GM12892 (cell line): ENCODE data around the gene ITGA7.
A peak's percentile ranks its signal among the peaks of the same experiment; 100 is the strongest.

Experiments used
- DNase-seq: peaks from one replicate; pipeline ENCODE4 v3.0.0; 2011; ENCODE audit not compliant: insufficient read length
- FAIRE-seq: peaks from 2 replicates; lab custom pipeline; 2011; peaks lifted over from hg19 to GRCh38; lab: Jason Lieb, UNC
- POLR2A ChIP-seq: IDR thresholded peaks from 2 replicates; pipeline ENCODE4 v1.6.1; 2011; ENCODE audit warnings: low read depth, low read length, control low read depth
- POLR2AphosphoS5 ChIP-seq: IDR thresholded peaks from 2 replicates; pipeline ENCODE4 v1.6.1; 2011; ENCODE audit warnings: low read depth, low read length, control low read depth
- TAF1 ChIP-seq: IDR thresholded peaks from 2 replicates; pipeline ENCODE4 v1.6.1; 2011; ENCODE audit warnings: low read depth, mild to moderate bottlenecking, control low read depth, low read length, borderline replicate concordance

Gene ITGA7

DNA sequence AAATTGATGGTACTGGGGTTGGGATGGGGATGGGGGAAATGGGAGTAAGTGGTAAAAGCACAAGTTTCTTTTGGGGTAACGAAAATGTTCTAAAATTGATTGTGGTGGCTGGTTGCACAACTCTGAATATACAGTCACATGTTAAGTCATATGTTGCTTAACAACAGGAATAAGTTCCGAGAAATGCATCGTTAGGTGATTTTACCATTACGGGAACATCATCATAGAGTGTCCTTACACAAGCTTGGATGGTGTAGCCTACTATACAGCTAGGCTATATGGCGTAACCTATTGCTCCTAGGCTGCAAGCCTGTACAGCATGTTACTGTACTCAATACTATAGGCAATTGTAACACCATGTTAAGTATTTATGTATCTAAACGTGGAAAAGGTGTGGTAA lies 31.0 kb downstream of the ITGA7 start:
- DNase-seq (no peak), FAIRE-seq (no peak)
- no peak for TF ChIP-seq TAF1
- TF ChIP-seq POLR2A: no peak
- no peak for TF ChIP-seq POLR2AphosphoS5

DNA sequence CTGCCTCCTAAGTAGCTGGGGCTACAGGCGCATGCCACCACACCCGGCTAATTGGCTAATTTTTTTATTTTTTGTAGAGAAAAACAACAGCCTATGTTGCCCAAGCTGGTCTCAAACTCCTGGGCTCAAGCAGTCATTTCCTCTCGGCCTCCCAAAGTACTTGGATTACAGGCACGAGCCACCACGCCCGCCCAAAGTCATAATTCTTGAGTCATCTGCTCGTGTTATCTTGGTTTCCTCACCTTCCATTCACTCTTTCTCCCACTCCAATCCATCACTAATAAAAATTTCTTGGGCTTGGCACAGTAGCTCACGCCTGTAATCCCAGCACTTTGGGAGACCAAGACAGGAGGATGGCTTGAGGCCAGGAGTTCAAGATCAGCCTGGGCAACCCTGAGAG lies 32.0 kb downstream of the ITGA7 start:
- TF ChIP-seq TAF1: no peak
- TF ChIP-seq POLR2AphosphoS5: no peak
- TF ChIP-seq POLR2A: no peak
- no peak for DNase-seq
- no peak for FAIRE-seq

GRCh38 chr12:55673638-55674037 lies 34.1 kb downstream of the ITGA7 start:
- no peak for TF ChIP-seq POLR2A
- TF ChIP-seq POLR2AphosphoS5: no peak
- TF ChIP-seq TAF1: no peak
- no peak for DNase-seq
- peak; percentile 91 for FAIRE-seq

DNA sequence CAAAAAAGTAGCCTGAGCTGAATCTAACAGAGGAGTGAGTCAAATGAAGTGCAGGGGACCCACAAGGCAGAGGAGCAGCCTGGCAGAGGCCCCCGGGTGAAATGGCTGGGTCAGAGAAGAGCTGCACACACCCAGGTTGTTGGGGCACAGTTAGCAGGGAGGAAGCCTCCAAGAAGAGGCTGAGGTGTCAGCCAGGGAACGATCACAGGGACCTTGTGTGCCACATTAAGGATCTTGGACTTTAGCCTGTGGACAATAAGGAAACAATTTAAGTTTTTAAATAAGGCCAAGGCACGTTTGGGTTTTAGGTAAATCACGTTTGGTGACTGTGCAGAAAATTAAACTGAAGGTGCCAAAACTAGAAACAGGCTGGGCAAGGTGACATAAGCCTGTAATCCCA lies 36.0 kb downstream of the ITGA7 start:
- no peak for DNase-seq
- no peak for FAIRE-seq
- TF ChIP-seq POLR2AphosphoS5: no peak
- no peak for TF ChIP-seq POLR2A
- TF ChIP-seq TAF1: no peak

GRCh38 chr12:55670276-55670675 lies 37.4 kb downstream of the ITGA7 start:
- no peak for FAIRE-seq
- DNase-seq: no peak
- no peak for TF ChIP-seq POLR2A
- no peak for TF ChIP-seq TAF1
- TF ChIP-seq POLR2AphosphoS5: no peak

- FAIRE-seq: no peak
- TF ChIP-seq POLR2A: no peak
- no peak for TF ChIP-seq POLR2AphosphoS5
- no peak for TF ChIP-seq TAF1
- no peak for DNase-seq
These were observed 41.2 kb downstream of the ITGA7 start for GRCh38 chr12:55666508-55666907.

- TF ChIP-seq TAF1 (no peak), POLR2A (no peak), POLR2AphosphoS5 (no peak)
- FAIRE-seq: no peak
These were observed 42.9 kb downstream of the ITGA7 start for GRCh38 chr12:55664826-55665225.

DNA sequence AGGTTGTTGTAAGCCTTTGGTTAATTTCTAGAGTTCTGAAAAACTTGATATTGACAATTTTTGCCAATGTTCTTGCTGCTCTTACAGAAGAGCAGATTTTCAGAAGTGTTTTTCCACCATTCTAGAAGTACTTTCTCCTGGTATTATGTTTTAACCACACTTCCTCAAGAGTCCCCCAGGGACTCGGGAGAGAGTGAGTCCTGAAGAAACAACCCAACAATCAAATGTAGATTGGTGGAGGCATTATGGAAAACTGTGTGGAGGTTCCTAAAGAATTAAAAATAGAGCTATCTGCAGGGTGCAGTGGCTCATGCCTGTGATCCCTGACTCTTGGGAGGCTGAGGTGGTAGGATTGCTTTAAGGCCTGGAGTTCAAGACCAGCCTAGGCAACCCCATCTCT lies 44.3 kb downstream of the ITGA7 start:
- no peak for TF ChIP-seq TAF1
- TF ChIP-seq POLR2A: no peak
- TF ChIP-seq POLR2AphosphoS5: no peak
- DNase-seq: no peak
- FAIRE-seq: no peak

More at GRCh38 chr12:55664826-55665225, 42.9 kb downstream of the ITGA7 start:
- DNase-seq: no peak

- TF ChIP-seq TAF1 (no peak), POLR2A (no peak), POLR2AphosphoS5 (no peak)
- FAIRE-seq: no peak
- DNase-seq: no peak
These were observed 48.0 kb downstream of the ITGA7 start for GRCh38 chr12:55659486-55660385.

GRCh38 chr12:55658635-55659391 lies 48.9 kb downstream of the ITGA7 start:
- FAIRE-seq (no peak), DNase-seq (no peak)
- TF ChIP-seq POLR2A (no peak), POLR2AphosphoS5 (no peak), TAF1 (no peak)

DNA sequence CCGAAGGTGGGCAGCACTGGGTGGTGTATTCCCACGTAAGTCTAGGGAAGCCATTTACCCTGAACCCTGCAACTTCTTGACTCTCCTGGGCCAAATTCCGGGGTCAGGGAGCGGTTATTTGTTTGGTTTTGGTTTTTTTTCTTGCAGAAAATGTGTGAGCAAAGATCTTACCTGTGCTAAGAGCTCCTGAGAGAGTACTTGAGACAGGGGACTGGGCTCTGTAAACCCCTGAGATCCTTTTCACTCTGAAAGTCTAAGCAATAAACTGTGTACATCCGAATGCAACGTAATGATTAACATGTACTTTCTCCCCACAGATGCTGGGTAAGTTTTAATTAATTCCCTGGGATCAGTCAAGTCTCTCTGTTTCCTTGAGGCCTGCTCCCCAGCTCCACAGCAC lies 49.5 kb downstream of the ITGA7 start:
- FAIRE-seq (no peak), DNase-seq (no peak)
- TF ChIP-seq POLR2A (no peak), TAF1 (no peak), POLR2AphosphoS5 (no peak)

DNA sequence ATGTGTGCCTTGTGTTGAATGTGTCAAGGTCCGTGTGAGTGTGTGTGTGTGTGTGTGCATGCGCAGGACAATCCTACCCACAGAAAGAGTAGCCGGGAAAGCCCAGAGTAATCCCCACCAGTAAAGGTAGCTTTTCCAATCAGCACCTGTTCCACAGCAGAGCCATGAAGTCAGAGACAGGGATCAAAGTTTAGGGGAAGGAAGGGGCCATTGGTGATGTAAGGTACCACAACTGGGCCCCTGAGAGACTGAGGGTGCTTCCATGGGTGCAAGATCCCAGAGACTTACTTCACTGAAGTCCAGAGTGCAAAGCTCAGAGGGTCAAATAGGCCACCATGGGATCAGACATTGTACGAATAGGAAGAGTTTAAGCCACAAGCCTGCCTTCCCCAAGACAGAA lies 50.5 kb downstream of the ITGA7 start:
- TF ChIP-seq POLR2AphosphoS5 (no peak), POLR2A (no peak), TAF1 (no peak)
- no peak for FAIRE-seq
- DNase-seq: no peak
